ENCODE results near the gene DDX31. TPM values are rescaled to one million over a fixed set of nuclear protein-coding genes. Genes with fewer than 3 reads are reported as not detected.

The DDX31 gene
- total RNA-seq, 4 donors from 2014 or later, result 8.8 to 28.0 (median 9.9) TPM

DNA sequence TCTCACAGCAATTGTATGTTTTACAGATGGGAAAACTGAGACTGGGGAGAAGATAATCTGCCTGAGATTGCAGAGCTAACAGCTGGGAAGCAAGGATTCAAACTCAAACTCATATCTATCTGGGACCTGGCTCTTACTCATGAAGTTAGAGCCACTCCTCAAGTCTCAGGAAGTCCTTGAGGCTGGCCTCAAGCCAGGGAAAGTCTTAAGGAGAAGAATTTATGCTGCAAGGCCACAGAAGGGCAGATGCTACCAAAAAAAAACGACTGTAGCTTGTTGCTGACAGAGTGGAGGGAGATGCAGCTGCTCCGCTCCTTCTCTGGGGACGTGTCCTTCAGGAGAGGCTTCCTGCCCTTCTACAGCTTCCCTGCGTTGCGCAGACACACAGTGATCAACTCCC is 47.6 kb downstream of the DDX31 start:
- no peak for DNase-seq (ENCODE audit: low spot score)
- ATAC-seq (ENCODE audit: low FRiP score), result no peak

DNA sequence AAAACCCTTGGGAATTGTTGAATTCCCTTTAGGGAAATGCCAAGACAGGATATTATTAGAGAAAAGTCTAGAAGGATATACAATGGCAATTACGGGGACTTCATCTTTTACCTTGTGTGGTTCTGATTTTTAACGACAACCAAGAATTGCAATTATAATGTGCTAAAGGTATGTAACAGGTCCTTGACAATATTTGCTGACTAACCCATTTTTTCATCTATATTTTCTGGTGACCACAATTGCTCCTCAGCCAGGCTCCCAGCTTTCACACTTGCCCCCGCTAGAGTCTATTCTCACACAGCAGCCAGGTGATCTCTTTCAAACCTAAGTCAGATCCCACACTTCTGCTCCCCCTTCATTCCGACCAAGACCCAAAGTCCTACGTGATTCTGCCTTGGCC is 53.1 kb downstream of the DDX31 start:
- DNase-seq (ENCODE audit: low spot score), result no peak
- no peak for ATAC-seq (ENCODE audit: low FRiP score)
- TF ChIP-seq, protein P1, sequence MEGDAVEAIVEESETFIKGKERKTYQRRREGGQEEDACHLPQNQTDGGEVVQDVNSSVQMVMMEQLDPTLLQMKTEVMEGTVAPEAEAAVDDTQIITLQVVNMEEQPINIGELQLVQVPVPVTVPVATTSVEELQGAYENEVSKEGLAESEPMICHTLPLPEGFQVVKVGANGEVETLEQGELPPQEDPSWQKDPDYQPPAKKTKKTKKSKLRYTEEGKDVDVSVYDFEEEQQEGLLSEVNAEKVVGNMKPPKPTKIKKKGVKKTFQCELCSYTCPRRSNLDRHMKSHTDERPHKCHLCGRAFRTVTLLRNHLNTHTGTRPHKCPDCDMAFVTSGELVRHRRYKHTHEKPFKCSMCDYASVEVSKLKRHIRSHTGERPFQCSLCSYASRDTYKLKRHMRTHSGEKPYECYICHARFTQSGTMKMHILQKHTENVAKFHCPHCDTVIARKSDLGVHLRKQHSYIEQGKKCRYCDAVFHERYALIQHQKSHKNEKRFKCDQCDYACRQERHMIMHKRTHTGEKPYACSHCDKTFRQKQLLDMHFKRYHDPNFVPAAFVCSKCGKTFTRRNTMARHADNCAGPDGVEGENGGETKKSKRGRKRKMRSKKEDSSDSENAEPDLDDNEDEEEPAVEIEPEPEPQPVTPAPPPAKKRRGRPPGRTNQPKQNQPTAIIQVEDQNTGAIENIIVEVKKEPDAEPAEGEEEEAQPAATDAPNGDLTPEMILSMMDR (IDR thresholded peaks at IDR 0.05), result no peak

More for the DNA sequence above, 47.6 kb downstream of the DDX31 start:
- TF ChIP-seq, protein P1 (IDR thresholded peaks at IDR 0.05), result no peak

DNA sequence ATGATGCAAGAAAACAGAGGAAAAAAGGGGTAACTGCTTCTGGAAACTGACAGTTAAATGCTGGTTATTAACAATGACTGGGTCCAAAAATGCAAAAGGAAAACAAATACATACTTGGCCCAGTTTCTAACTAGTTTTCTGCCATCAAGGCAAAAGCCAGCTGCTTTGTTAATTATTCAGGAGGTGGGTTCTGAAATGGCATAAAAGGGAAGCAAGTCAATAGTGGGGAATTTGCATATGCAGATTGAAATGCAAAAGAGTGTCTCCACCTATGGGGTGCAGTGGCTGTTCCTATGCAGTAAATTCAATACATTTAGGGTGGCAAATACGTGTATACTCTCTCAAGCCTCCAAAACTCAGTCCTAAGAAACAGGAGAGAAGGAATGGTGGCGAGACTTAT is 54.0 kb downstream of the DDX31 start:
- ATAC-seq (ENCODE audit: low FRiP score), result no peak
- TF ChIP-seq, protein P1 (IDR thresholded peaks at IDR 0.05), result no peak
- no peak for DNase-seq (ENCODE audit: low spot score)

DNA sequence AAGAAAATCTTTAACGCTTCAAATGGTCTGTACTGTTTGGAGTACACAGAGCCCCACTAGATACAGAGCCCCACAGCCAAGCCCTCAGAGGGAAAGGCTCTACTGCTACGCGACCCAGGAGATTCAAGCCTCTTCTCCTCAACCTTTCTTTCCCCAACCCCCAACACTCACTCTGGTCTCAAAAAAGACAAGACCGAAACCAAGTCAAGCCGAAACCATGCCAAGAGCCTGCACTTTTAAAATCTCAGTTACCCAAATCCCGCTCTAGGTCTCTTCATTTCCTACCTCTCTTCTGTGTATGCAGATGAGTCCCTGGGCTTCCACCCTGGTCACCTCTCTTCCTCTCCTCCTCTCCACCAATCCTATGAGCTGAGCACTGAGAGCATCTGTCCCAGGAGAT is 55.5 kb downstream of the DDX31 start:
- TF ChIP-seq, protein P1 (IDR thresholded peaks at IDR 0.05), result no peak
- ATAC-seq (ENCODE audit: low FRiP score) (no peak), DNase-seq (ENCODE audit: low spot score) (no peak)

DNA sequence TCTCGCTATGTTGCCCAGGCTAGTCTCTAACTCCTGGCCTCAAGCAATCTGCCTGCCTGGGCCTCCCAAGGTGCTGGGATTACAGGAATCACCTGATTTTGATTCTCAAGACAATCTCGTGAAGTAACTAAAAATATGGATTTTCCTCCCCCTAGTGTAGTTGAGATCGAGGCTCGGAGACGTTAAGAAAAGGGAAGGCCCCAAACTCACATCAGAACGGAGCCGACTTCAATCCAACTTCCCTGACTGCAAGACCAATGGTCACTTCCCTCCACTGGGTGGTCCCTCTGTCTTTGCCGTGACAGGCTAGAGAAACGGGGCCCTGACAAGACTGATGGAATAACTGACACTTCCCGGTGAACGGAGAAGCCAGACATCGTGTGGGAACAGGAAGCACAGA is 59.1 kb downstream of the DDX31 start:
- ATAC-seq (ENCODE audit: low FRiP score) (no peak), DNase-seq (ENCODE audit: low spot score) (no peak)
- TF ChIP-seq, protein P1 (IDR thresholded peaks at IDR 0.05), result no peak

DNA sequence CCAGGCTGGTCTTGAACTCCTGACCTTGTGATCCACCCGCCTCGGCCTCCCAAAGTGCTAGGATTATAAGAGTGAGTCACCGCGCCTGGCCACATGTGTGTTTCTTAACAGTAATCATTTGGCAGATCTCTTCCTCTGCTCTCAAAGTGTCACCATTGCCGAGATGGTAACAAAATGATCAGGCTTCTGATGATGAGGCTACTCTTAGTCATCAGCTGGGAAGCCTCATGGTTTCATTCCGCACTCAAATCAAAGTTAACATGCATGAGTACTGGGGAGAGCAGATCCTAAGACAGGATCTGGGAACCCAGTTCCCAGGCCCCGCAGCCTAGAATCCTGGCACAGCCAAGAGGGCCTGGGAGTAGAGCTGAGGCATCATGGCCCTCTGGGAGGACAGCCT is 60.0 kb downstream of the DDX31 start:
- ATAC-seq (ENCODE audit: low FRiP score) (no peak), DNase-seq (ENCODE audit: low spot score) (no peak)
- TF ChIP-seq, protein P1 (IDR thresholded peaks at IDR 0.05), result no peak

DNA sequence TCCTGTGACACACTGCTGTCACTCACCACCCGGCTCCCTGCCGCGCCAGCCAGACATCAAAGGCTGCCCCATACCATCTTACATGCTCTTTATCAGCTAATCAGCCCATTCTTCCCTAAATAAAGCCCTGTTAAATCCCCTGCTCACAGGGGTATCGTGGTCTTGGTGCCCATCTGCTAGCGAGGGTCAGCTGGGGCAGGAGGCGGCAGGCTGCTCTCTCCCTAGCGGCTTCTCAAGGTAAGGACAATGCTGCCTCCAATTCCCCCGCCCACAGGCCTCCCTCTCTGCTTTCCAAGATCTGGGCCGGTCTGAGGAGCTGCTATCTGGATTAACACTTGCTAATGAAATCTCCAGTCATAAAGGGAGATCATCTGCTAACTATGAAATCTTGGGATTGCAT is 60.6 kb downstream of the DDX31 start:
- TF ChIP-seq, protein P1 (IDR thresholded peaks at IDR 0.05), result no peak
- ATAC-seq (ENCODE audit: low FRiP score), result no peak
- DNase-seq (ENCODE audit: low spot score), result no peak
